Ascending aorta (tissue), 2 donors: ENCODE measurements around the gene AMHR2. TPM values are rescaled to one million over a fixed set of nuclear protein-coding genes. Genes with fewer than 3 reads are reported as not detected.
A peak's percentile ranks its signal among the peaks of the same experiment; 100 is the strongest.
"Not testable (repeated sequence)": the region's sequence is repeated elsewhere in the genome, so short reads cannot be mapped to it uniquely, and the experiment has no call there.

Experiments
- DNase-seq, 2 donors: peaks; one replicate each; pipeline ENCODE4 v3.0.0-alpha.2; 2019; ENCODE audit warnings: low spot score in 2 of 2
- H3K27ac ChIP-seq, 2 donors: fragments of 200-600 bp; sonication (generic); one replicate each; pipeline ENCODE4 v1.5.1; 2016 to 2017; ENCODE audit warnings: mild to moderate bottlenecking in 1 of 2
- H3K27me3 ChIP-seq: fragments of 200-600 bp; sonication (generic); one replicate; pipeline ENCODE4 v1.5.1; 2017
- H3K36me3 ChIP-seq, 2 donors: fragments of 200-600 bp; sonication (generic); one replicate each; pipeline ENCODE4 v1.5.1; 2016
- H3K4me1 ChIP-seq, 2 donors: fragments of 200-600 bp; sonication (generic); one replicate each; pipeline ENCODE4 v1.5.1; 2016 to 2017; ENCODE audit warnings: mild to moderate bottlenecking in 1 of 2
- H3K4me3 ChIP-seq, 2 donors: fragments of 200-600 bp; sonication (generic); one replicate each; pipeline ENCODE4 v1.5.1; 2016 to 2017; ENCODE audit warnings: mild to moderate bottlenecking in 1 of 2
- H3K9me3 ChIP-seq, 2 donors: fragments of 200-600 bp; sonication (generic); one replicate each; pipeline ENCODE4 v1.5.1; 2016
- intact Hi-C: fragments of 100-400 bp; cut with DNase I; formaldehyde crosslinking; loops from one replicate; pipeline ENCODE4 v1.15.1; 2023
- total RNA-seq: library from RNA; depleted of rRNA; stranded (reverse); fragments of >200 nt; gene quantifications from one replicate; pipeline ENCODE4 v1.1.0, GENCODE V29; 2016
- TF ChIP-seq, protein P1 (sequence below), 3 experiments: fragments of 200-600 bp in 2 of 3; fragments of 450-650 bp in 1 of 3; sonication (generic) in 2 of 3; IDR thresholded peaks; one replicate each; pipeline ENCODE4 v1.5.1; 2016 to 2019; ENCODE audit warnings: antibody characterized with exemption in 3 of 3, mild to moderate bottlenecking in 1 of 3, moderate library complexity in 1 of 3

The AMHR2 gene
- total RNA-seq, 1 donor from 2014 or later, result not detected

GRCh38 chr12:53430116-53430515 lies 6.5 kb downstream of the AMHR2 start:
- intact Hi-C loops, result no loop called here
- no peak for DNase-seq
- no peaks in the 10 kb centered on the region for H3K9me3 ChIP-seq
- H3K27me3 ChIP-seq, result no peaks in the 10 kb centered on the region
- H3K36me3 ChIP-seq, result no peaks in the 10 kb centered on the region
- no peaks in the 10 kb centered on the region for H3K4me1 ChIP-seq
- H3K4me3 ChIP-seq, result no peak overlapping the region
- no peak overlapping the region for H3K27ac ChIP-seq
- TF ChIP-seq, protein P1, sequence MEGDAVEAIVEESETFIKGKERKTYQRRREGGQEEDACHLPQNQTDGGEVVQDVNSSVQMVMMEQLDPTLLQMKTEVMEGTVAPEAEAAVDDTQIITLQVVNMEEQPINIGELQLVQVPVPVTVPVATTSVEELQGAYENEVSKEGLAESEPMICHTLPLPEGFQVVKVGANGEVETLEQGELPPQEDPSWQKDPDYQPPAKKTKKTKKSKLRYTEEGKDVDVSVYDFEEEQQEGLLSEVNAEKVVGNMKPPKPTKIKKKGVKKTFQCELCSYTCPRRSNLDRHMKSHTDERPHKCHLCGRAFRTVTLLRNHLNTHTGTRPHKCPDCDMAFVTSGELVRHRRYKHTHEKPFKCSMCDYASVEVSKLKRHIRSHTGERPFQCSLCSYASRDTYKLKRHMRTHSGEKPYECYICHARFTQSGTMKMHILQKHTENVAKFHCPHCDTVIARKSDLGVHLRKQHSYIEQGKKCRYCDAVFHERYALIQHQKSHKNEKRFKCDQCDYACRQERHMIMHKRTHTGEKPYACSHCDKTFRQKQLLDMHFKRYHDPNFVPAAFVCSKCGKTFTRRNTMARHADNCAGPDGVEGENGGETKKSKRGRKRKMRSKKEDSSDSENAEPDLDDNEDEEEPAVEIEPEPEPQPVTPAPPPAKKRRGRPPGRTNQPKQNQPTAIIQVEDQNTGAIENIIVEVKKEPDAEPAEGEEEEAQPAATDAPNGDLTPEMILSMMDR (IDR thresholded peaks at IDR 0.05), result no peak

DNA sequence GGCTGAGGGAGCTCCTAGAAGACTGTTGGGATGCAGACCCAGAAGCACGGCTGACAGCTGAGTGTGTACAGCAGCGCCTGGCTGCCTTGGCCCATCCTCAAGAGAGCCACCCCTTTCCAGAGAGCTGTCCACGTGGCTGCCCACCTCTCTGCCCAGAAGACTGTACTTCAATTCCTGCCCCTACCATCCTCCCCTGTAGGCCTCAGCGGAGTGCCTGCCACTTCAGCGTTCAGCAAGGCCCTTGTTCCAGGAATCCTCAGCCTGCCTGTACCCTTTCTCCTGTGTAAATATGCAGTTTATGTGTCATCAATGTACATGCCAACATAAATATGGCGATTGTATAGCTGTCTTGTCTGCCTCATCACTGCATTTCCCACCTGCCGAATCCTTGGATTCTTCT lies 7.5 kb downstream of the AMHR2 start:
- Histone ChIP-seq H3K27ac (no peak overlapping the region), H3K4me3 (no peak overlapping the region), H3K27me3 (no peaks in the 10 kb centered on the region), H3K9me3 (no peaks in the 10 kb centered on the region), H3K4me1 (no peaks in the 10 kb centered on the region), H3K36me3 (no peaks in the 10 kb centered on the region)
- no peak for DNase-seq
- TF ChIP-seq, protein P1 (IDR thresholded peaks at IDR 0.05), result no peak
- intact Hi-C loops, result no loop called here

DNA sequence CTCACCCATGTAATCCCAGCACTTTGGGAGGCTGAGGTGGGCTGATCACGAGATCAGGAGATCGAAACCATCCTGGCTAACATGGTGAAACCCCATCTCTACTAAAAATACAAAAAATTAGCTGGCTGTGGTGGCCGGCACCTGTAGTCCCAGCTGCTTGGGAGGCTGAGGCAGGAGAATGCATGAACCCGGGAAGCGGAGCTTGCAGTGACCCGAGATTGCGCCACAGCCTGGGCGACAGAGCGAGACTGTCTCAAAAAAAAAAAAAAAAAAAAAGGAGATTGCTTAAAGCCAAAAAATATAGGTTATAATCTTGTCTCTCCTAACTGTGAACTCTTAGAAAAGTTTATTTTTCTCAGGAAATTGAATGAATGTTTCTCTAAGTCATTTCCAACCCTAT lies 11.7 kb downstream of the AMHR2 start:
- H3K4me3 ChIP-seq, H3K27ac ChIP-seq, H3K4me1 ChIP-seq, DNase-seq, H3K9me3 ChIP-seq, H3K27me3 ChIP-seq, intact Hi-C loops, H3K36me3 ChIP-seq: not testable (repeated sequence)

- Histone ChIP-seq H3K36me3 (peaks cover 3 to 11% of the 10 kb centered on the region in 2 donors), H3K4me1 (peaks cover 0 to 10% of the 10 kb centered on the region in 2 donors)
- H3K27ac ChIP-seq, H3K27me3 ChIP-seq, intact Hi-C loops, H3K9me3 ChIP-seq, DNase-seq, H3K4me3 ChIP-seq: not testable (repeated sequence)
These were observed 15.9 kb downstream of the AMHR2 start for GRCh38 chr12:53439582-53439981.

DNA sequence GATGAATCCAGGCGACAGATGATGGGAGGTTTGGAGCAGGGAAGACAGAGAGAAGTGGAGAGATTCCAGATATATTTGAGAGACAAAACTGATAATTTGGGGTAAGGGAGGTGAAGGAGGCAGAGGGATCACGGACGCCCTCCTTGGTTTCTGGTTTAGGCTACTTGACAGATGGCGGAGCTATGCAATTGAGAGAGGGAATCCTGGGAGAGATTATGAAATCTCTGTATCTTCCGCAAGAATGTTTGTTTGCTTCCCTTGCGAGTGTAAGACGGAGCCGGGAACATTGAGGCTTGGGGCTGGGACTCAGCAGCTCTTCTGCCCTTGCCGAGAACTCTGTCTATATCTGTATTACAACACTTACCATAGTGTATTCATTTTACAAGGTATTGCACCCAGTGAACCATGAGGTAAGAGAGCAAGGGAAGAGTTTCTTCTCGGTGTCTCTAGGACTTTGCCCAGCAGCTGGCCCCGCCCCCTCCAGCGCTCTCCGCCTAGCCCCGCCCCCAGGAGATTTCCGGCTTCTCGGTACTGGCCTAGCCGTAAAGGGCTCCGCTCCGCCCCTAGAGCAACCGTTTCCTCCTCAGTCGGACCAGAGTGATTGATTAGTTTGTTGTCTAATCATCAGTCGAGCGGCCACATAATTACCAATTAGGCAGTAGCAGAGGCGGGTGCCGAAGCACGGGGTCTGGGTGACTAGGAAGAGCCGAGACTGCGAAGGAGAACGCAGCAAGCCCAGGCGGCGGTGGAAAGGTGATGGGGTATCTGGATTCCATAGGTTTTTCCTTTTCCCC lies 17.6 kb downstream of the AMHR2 start, which contains the start of gene PRR13:
PRR13 (plus strand) TSS at position 695 of the 794 bp plus-strand sequence. CDS start 981 bp downstream, outside the sequence.
- TF ChIP-seq, protein P1 (IDR thresholded peaks at IDR 0.05), result no peak
- Histone ChIP-seq H3K4me1 (peaks cover 0 to 10% of the 10 kb centered on the region in 2 donors), H3K4me3 (peak within 1 kb of the TSS; percentile 69 to 74), H3K9me3 (no peaks in the 10 kb centered on the region), H3K36me3 (peaks cover 14 to 28% of the 10 kb centered on the region in 2 donors), H3K27ac (peak within 1 kb of the TSS; percentile 88 to 91), H3K27me3 (no peaks in the 10 kb centered on the region)
- intact Hi-C loops, result loop anchor here (1.0 to 2.0 kb wide), 3 partner anchors 11 to 61 kb away; partner anchors contain the start of genes PCBP2, SP1 and TARBP2
- peak; percentile 98 to 100 for DNase-seq

- DNase-seq, result no peak
- TF ChIP-seq, protein P1 (IDR thresholded peaks at IDR 0.05), result no peak
- Histone ChIP-seq H3K4me1 (peaks cover 0 to 10% of the 10 kb centered on the region in 2 donors), H3K9me3 (no peaks in the 10 kb centered on the region), H3K27me3 (no peaks in the 10 kb centered on the region), H3K4me3 (no peak overlapping the region), H3K27ac (no peak overlapping the region), H3K36me3 (peaks cover 18 to 44% of the 10 kb centered on the region in 2 donors)
- intact Hi-C loops, result no loop called here
These were observed 20.3 kb downstream of the AMHR2 start for GRCh38 chr12:53443955-53444354.

GRCh38 chr12:53444593-53445325 lies 21.1 kb downstream of the AMHR2 start:
- intact Hi-C loops, H3K27ac ChIP-seq, H3K27me3 ChIP-seq, H3K4me3 ChIP-seq, DNase-seq, H3K9me3 ChIP-seq: not testable (repeated sequence)
- H3K36me3 ChIP-seq, result peaks cover 18 to 44% of the 10 kb centered on the region in 2 donors
- H3K4me1 ChIP-seq, result peaks cover 0 to 10% of the 10 kb centered on the region in 2 donors
